Effector CD8-positive, alpha-beta T cell (primary cell): ENCODE data around the gene GRIK2.

Experiments
- DNase-seq: peaks from one replicate; lab custom pipeline; 2025; lab: John Stamatoyannopoulos, UW

GRIK2 gene

GRCh38 chr6:101716810-101717209 is 323.3 kb downstream of the GRIK2 start:
- no peak for DNase-seq

- DNase-seq, result no peak
Measured at GRCh38 chr6:101719521-101719920, 326.0 kb downstream of the GRIK2 start.

GRCh38 chr6:101722471-101722870 is 329.0 kb downstream of the GRIK2 start:
- DNase-seq, result no peak

- no peak for DNase-seq
Measured at GRCh38 chr6:101722991-101723579, 329.6 kb downstream of the GRIK2 start.

GRCh38 chr6:101728388-101728787 is 334.9 kb downstream of the GRIK2 start:
- DNase-seq, result no peak

GRCh38 chr6:101728956-101729355 is 335.4 kb downstream of the GRIK2 start:
- DNase-seq, result no peak

- no peak for DNase-seq
Measured at GRCh38 chr6:101730954-101731353, 337.4 kb downstream of the GRIK2 start.

- no peak for DNase-seq
Measured at GRCh38 chr6:101733899-101734298, 340.4 kb downstream of the GRIK2 start.

GRCh38 chr6:101738481-101738880 is 345.0 kb downstream of the GRIK2 start:
- DNase-seq, result no peak

- no peak for DNase-seq
Measured at GRCh38 chr6:101740631-101741030, 347.1 kb downstream of the GRIK2 start.

- no peak for DNase-seq
Measured at GRCh38 chr6:101741474-101742171, 348.1 kb downstream of the GRIK2 start.

GRCh38 chr6:101747160-101747559 is 353.7 kb downstream of the GRIK2 start:
- DNase-seq, result no peak

GRCh38 chr6:101747716-101748115 is 354.2 kb downstream of the GRIK2 start:
- no peak for DNase-seq

GRCh38 chr6:101755931-101756330 is 362.4 kb downstream of the GRIK2 start:
- no peak for DNase-seq

- no peak for DNase-seq
Measured at GRCh38 chr6:101758368-101758767, 364.9 kb downstream of the GRIK2 start.

- DNase-seq, result no peak
Measured at GRCh38 chr6:101760843-101761621, 367.5 kb downstream of the GRIK2 start.

GRCh38 chr6:101762851-101763250 is 369.3 kb downstream of the GRIK2 start:
- no peak for DNase-seq

GRCh38 chr6:101765281-101765680 is 371.8 kb downstream of the GRIK2 start:
- no peak for DNase-seq

- DNase-seq, result no peak
Measured at GRCh38 chr6:101770116-101770515, 376.6 kb downstream of the GRIK2 start.

GRCh38 chr6:101776919-101777350 is 383.4 kb downstream of the GRIK2 start:
- DNase-seq, result no peak

GRCh38 chr6:101777646-101778045 is 384.1 kb downstream of the GRIK2 start:
- no peak for DNase-seq

GRCh38 chr6:101779051-101779844 is 385.7 kb downstream of the GRIK2 start:
- no peak for DNase-seq
